Effector memory CD8-positive, alpha-beta T cell (primary cell): ENCODE results near the gene GNAS.

Experiments
- ATAC-seq: fragments of 150-1000 bp; cut with Tn5 transposase; replicated peaks from 2 replicates; pipeline ENCODE4 v1.10.0; 2021; ENCODE audit warnings: mild to moderate bottlenecking, moderate library complexity
- DNase-seq, 3 experiments: peaks; one replicate each; pipeline ENCODE4 v3.0.0; 2021
- H3K27ac Mint-ChIP-seq, 2 donors: one replicate each; pipeline ENCODE4 v1.8.0; 2022; ENCODE audit warnings: mild to moderate bottlenecking in 2 of 2, mixed read lengths in 2 of 2, moderate library complexity in 2 of 2
- H3K27me3 Mint-ChIP-seq, 2 donors: one replicate each; pipeline ENCODE4 v1.8.0; 2022; ENCODE audit warnings: mixed read lengths in 2 of 2
- H3K36me3 Mint-ChIP-seq: one replicate; pipeline ENCODE4 v1.8.0; 2022; ENCODE audit warnings: mild to moderate bottlenecking, moderate library complexity, mixed read lengths; ENCODE audit not compliant: insufficient read depth
- H3K4me1 Mint-ChIP-seq, 2 donors: one replicate each; pipeline ENCODE4 v1.8.0; 2022; ENCODE audit warnings: low read depth in 2 of 2, mixed read lengths in 2 of 2
- H3K4me3 Mint-ChIP-seq, 2 donors: one replicate each; pipeline ENCODE4 v1.8.0; 2022; ENCODE audit warnings: mild to moderate bottlenecking in 2 of 2, mixed read lengths in 2 of 2, moderate library complexity in 2 of 2
- H3K9me3 Mint-ChIP-seq, 2 donors: one replicate each; pipeline ENCODE4 v1.8.0; 2022; ENCODE audit warnings: mixed read lengths in 2 of 2

The GNAS gene

DNA sequence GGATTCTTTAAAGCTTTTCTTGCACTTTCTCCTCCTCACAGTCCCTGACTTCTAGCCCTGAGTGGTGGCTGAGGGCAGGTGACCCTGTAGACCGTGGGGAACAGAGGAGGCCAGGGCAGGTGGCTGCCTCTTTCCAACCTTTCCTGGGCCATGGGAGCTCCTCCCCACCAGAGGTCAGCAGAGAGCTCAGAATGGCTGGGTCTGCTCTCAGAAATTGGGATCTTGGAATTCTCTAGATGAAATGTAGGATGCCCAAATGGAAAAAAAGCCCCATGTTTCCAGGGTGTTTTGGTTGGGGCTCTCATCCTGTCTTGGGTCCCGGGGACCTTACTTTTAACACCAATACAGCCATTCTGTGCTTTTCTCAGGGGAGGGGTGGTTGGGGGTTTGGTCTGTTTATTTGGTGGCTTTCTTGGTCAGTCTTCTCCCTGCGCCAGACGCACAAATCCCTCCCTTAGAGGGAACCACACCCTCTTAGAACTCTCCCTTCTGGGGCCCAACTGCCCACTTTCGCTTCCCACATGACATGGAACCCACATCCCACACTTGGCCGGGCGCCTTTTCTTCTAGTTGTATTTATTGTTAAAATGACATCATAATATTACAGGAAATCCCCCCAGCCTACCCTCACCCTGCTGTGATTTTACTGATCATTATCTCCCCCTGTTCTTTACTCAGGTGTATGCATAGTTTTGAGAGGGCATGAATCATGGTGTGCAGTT is 17.9 kb downstream of the GNAS start:
- no peaks in the 10 kb centered on the region for H3K9me3 Mint-ChIP-seq
- H3K4me3 Mint-ChIP-seq = no peak overlapping the region
- H3K4me1 Mint-ChIP-seq = peaks cover 3 to 4% of the 10 kb centered on the region in 2 donors
- DNase-seq (peak; percentile 51 to 55 (median 53)), ATAC-seq (peak; percentile 73)
- H3K36me3 Mint-ChIP-seq = no peaks in the 10 kb centered on the region
- peaks cover 0 to 17% of the 10 kb centered on the region in 2 donors for H3K27me3 Mint-ChIP-seq
- no peak overlapping the region for H3K27ac Mint-ChIP-seq

DNA sequence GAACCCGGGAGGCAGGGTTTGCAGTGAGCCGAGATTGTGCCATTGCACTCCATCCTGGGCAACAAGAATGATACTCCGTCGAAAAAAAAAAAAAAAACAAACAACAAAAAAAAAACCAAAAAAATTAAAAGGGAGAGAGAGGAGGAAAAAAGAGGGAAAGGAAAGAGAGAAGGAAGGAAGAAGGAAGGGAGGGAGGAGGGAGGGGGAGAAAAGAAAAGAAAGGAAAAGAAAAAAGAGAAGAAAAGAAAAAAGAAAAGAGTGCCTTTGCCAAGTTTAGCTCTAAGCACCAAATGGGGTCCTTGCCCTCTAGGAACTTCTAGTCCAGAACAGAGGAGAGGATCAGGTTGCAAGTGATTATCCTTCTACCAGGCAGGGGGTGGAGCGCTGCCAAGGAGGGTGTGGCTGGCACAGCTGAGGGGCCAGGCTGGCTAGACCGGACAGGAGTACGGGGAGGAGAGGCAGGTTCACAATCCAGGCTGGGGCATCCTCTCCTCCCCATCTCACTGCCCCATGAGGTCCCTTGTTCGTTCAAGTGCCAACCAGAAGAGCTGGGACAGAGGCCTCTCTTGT is 19.1 kb downstream of the GNAS start:
- Mint-ChIP-seq H3K9me3 (no peaks in the 10 kb centered on the region), H3K4me1 (peaks cover 3 to 4% of the 10 kb centered on the region in 2 donors), H3K27ac (no peak overlapping the region), H3K4me3 (no peak overlapping the region), H3K27me3 (peaks cover 0 to 17% of the 10 kb centered on the region in 2 donors), H3K36me3 (no peaks in the 10 kb centered on the region)
- DNase-seq (no peak), ATAC-seq (no peak)

DNA sequence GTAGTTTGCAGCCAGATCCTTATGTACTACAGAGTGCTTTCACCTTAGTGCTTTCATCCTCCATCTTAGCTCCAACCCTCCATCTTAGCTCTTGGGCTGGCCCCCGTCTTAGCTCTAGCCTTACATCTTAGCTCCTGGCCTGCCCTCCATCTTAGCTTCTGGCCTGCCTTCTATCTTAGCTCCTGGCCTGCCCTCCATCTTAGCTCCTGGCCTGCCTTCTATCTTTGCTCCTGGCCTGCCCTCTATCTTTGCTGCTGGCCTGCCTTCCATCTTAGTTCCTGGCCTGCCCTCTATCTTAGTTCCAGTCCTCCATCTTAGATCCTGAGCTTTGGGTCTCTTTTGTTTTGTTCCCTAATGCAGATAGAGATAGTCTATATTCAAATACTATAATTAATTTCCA is 22.0 kb downstream of the GNAS start:
- Mint-ChIP-seq H3K9me3 (no peaks in the 10 kb centered on the region), H3K4me3 (no peak overlapping the region), H3K27me3 (peaks cover 0 to 10% of the 10 kb centered on the region in 2 donors), H3K4me1 (peaks cover 3 to 4% of the 10 kb centered on the region in 2 donors), H3K27ac (no peak overlapping the region), H3K36me3 (no peaks in the 10 kb centered on the region)
- ATAC-seq (no peak), DNase-seq (no peak)

DNA sequence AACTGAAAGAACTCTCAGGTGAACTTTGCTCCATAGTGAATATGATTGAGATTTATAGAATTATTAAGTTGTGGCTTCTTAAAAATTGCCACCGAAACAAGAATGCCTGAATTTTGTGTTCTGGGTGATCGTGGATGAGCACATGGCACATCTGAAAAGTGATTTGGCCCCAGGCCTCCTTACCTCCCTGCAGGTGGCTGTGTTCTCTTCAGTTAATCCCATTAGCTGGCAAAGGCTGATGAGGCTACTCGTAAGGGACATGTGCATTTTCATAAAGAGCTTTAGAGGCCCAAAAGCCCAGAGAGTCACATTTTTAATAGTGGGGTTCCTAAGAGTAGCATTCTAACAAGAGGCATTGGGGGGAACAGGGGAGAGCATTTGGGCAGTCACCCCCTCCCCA is 22.6 kb downstream of the GNAS start:
- H3K4me1 Mint-ChIP-seq = peaks cover 2 to 3% of the 10 kb centered on the region in 2 donors
- peaks cover 0 to 10% of the 10 kb centered on the region in 2 donors for H3K27me3 Mint-ChIP-seq
- DNase-seq = no peak
- H3K9me3 Mint-ChIP-seq = no peaks in the 10 kb centered on the region
- H3K27ac Mint-ChIP-seq = no peak overlapping the region
- ATAC-seq = no peak
- H3K36me3 Mint-ChIP-seq = no peaks in the 10 kb centered on the region
- H3K4me3 Mint-ChIP-seq = no peak overlapping the region

DNA sequence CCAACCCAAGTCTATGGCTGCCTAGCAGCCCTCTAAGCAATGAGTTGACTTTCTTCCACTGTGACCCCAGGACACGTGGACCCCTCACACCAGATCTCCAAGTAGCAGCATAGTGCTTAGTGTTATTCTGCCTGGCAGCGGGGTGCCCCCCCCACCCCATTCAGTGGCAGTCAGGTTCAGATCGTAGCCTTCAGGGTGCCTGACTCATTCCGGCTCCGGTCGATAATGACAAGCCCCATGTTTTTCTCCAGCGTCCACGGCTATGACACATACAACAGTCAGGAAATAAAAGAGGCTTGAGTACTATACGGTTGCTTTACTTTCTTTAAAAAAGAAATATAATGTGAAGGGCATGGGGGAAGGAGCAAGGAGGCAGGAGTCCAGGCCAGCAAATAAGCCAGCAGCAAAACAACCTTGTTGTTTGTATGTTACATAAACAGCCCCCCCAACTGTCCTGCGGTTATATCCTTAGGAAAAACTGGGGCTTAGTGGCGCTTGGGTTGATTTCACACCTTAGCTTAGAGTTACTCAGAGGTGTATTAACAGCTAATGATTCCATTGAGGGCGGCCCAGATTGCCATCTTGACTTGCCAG is 23.1 kb downstream of the GNAS start:
- ATAC-seq (no peak), DNase-seq (no peak)
- H3K4me3 Mint-ChIP-seq = no peak overlapping the region
- no peaks in the 10 kb centered on the region for H3K9me3 Mint-ChIP-seq
- no peaks in the 10 kb centered on the region for H3K36me3 Mint-ChIP-seq
- H3K4me1 Mint-ChIP-seq = peaks cover 0 to under 1% of the 10 kb centered on the region in 2 donors
- H3K27me3 Mint-ChIP-seq = peaks cover 0 to 5% of the 10 kb centered on the region in 2 donors
- no peak overlapping the region for H3K27ac Mint-ChIP-seq

DNA sequence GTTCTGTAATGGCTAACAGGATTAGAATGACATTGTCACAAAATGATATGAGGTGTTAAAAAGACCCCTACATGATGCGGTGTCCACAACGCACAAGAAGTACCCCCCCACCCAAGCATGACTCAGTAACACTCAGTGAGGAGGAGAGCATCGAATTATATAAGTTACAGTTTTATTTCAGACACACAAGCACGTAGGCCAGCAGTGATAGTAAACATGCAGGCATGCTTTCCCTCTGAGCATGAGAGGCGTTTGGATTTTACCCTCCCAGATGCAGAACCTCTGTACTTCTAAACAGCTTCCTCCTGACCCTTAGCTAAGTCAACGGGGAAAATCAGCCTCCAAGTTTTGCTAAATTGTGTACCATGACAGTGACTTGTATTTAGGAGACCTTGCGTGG is 23.9 kb downstream of the GNAS start:
- no peak overlapping the region for H3K27ac Mint-ChIP-seq
- no peaks in the 10 kb centered on the region for H3K4me1 Mint-ChIP-seq
- no peak for DNase-seq
- no peaks in the 10 kb centered on the region for H3K36me3 Mint-ChIP-seq
- no peaks in the 10 kb centered on the region for H3K9me3 Mint-ChIP-seq
- no peak for ATAC-seq
- H3K4me3 Mint-ChIP-seq = no peak overlapping the region
- H3K27me3 Mint-ChIP-seq = no peaks in the 10 kb centered on the region

DNA sequence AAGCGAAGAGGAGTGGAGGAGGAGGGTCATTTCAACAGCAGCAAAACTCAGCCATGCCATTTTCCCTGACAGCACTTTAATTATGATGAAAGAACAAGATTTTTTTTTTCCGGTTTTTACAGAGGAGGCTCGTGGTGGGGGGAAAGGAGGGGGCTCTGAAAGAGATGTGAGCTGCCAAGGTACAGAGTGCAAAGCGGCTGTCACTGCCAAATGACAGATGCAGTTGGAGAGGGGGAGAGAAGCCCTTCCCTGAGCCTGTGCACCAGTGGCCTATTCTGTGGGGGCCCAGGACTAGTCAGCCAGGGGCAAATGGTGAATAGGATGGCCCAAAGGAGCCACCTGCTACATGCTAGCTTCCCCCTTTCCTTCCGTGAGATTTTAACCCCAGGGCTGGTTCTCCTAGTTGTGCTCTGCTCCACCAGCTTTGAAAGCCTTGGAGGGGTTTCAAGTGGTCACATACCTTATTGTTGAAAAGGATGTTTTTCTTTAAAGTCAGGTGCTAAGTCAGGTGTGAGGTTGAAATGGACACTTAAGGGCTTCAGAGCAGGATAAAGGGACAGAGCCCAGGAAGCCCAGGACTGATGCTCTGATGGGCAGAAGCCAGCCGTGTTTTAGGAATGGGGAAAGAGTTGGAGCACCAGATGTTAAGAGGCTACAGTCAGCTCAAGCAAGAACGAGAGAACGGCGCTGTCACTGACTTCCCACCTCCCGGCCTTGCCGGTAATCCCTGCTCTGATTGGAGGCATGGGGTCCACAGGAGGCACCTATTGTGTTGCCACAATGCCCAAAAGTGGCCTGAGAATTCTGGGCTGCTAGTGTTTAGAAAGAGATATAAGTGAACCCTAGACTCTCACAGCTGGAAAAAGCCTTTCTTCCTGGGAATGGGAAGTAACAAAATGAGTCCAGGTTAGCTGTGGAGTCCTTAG is 24.8 kb downstream of the GNAS start:
- Mint-ChIP-seq H3K4me3 (no peak overlapping the region), H3K36me3 (no peaks in the 10 kb centered on the region), H3K27me3 (no peaks in the 10 kb centered on the region), H3K4me1 (no peaks in the 10 kb centered on the region), H3K9me3 (no peaks in the 10 kb centered on the region), H3K27ac (no peak overlapping the region)
- ATAC-seq (no peak), DNase-seq (no peak)

DNA sequence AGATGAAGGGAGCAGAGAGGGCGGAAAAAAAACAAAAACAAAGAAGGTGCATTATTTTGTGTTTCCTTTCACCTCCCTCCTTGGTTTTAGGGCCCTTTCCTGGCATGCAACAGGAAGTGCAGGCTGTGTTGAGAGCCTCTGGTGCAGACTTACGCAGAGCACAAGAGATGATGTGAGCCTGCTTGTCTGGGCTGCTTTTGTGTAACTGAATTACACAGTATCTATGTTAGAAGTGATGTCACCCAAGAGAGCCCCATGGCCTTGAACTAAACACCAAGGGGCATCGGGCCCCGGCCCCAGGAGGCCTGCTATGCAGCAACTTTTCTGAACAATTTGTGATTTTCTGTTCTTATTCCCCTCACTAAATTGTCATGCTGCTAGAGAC is 25.5 kb downstream of the GNAS start:
- H3K9me3 Mint-ChIP-seq = no peaks in the 10 kb centered on the region
- no peak overlapping the region for H3K27ac Mint-ChIP-seq
- H3K4me3 Mint-ChIP-seq = no peak overlapping the region
- no peaks in the 10 kb centered on the region for H3K4me1 Mint-ChIP-seq
- no peak for DNase-seq
- no peaks in the 10 kb centered on the region for H3K36me3 Mint-ChIP-seq
- ATAC-seq = peak; percentile 26
- H3K27me3 Mint-ChIP-seq = peaks cover 4 to 5% of the 10 kb centered on the region in 2 donors

DNA sequence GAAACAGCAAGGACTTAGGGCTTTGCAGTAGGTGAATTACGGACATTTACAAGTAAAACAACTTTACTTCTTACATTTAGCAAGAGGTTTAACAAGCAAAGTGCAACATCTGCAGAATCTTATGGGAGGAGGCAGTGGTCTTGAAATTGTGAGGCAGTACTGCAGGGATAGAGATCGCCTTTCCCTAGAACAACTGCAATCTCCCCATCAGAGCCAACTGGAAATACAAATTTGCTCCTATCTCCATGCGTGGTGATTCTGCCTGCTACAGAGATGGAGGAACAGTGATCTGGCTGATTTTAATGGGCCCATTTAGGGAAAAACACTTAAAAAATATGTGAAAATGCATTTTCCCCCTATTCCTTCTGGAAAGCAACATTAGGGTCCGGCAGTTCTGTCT is 25.9 kb downstream of the GNAS start:
- Mint-ChIP-seq H3K36me3 (no peaks in the 10 kb centered on the region), H3K4me3 (no peak overlapping the region), H3K9me3 (no peaks in the 10 kb centered on the region), H3K27ac (no peak overlapping the region), H3K4me1 (no peaks in the 10 kb centered on the region), H3K27me3 (peaks cover 6 to 8% of the 10 kb centered on the region in 2 donors)
- no peak for ATAC-seq
- no peak for DNase-seq

DNA sequence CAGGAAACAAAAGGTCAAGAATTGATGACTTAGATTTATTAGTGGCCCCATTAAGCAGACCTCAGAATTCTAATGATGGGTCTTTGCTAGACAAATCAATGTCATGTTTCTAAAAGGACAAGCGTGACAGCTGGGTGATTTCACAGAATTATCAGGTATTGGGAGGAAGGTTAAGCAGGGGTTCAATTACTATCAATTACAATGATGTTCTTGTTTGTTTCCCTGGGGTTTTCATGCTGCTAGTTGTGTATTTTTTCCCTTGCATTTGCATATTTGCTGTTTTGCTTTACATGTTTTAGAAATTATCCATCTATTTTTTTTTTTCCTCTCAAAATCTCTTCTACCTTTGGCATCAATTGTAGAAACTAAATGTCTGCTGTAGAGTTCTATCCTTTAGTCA is 27.9 kb downstream of the GNAS start:
- DNase-seq (no peak), ATAC-seq (no peak)
- Mint-ChIP-seq H3K9me3 (no peaks in the 10 kb centered on the region), H3K27ac (no peak overlapping the region), H3K36me3 (no peaks in the 10 kb centered on the region), H3K4me3 (no peak overlapping the region), H3K4me1 (no peaks in the 10 kb centered on the region), H3K27me3 (peaks cover 6 to 8% of the 10 kb centered on the region in 2 donors)

DNA sequence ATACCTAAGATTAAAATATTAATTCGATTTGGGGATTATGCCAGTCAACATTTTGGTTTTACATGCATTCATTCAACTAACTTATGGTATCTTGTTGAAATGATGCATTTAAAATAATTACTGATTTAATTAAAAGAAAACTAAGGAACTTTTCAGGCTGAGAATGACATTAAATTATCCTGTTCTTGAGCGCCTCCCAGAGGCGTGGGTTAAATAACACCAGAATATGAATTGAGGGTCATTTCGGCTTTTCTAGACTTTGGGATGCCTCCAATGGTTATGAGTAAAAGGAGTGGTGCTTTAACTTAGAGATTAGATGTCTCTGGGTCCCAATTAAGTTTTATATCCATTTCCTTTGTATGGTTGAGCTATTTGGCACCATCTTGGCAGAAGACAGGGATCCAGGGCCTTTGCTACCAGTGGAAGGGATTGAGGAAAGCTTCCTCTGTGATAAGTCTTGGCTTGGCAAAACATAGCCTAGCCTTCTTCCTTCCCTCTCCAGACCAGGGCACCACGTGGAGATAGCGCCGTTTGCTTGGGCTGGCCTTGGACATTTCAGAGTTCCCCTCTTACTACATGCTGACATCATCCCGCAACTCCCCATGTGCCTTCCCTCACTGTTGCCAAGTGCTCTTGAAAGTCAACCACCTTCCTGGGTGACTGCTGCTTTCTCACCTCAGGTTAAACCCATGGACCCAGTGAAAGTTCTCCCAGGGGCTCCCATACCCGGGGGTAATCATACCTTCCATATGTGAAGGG is 28.7 kb downstream of the GNAS start:
- H3K4me1 Mint-ChIP-seq = no peaks in the 10 kb centered on the region
- no peak for DNase-seq
- H3K4me3 Mint-ChIP-seq = no peak overlapping the region
- ATAC-seq = no peak
- no peak overlapping the region for H3K27ac Mint-ChIP-seq
- H3K36me3 Mint-ChIP-seq = no peaks in the 10 kb centered on the region
- no peaks in the 10 kb centered on the region for H3K9me3 Mint-ChIP-seq
- peaks cover 6 to 8% of the 10 kb centered on the region in 2 donors for H3K27me3 Mint-ChIP-seq

DNA sequence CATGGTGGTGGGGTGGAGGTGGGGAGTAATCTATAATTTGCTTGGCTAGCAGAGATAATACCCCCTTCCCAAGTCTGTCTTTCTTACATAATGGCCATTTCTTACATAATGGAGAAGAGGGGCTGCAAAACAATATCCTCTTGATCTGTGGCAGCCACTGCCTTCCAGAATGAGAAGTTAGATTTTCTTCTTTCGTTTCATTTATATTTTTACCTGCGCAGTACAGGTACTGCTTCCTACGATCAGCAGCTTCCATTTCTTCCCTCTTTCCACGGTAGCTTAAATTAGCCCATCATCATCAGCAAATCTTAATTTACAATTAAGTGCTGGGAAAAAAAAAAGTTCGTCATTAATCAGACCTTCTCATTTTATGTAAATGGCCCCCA is 30.2 kb downstream of the GNAS start:
- Mint-ChIP-seq H3K27ac (no peak overlapping the region), H3K27me3 (peaks cover 6 to 8% of the 10 kb centered on the region in 2 donors)
- ATAC-seq = no peak

DNA sequence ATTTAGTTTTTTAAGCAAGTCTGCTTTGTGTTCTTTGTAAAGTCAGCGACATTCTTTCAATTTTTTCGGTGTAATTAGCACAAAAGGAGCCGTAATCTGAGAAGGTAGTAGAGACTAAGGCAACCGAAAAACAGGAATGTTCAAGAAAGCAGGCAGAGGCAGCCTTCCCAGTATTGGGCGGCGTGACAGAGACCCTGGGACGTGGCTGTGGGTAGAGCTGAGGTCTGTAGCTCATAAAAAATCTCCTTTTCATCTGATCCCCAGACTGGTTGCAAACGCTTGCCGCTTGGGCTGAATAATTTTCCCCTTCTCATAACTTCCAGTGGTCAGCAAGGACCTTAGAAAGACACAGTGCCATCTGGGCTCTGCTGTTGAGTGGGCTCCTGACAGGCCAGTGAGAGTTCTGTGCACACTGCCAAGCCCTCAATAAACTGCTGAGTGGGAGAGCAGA is 30.8 kb downstream of the GNAS start:
- Mint-ChIP-seq H3K27ac (no peak overlapping the region), H3K4me3 (no peak overlapping the region), H3K27me3 (peaks cover 6 to 8% of the 10 kb centered on the region in 2 donors), H3K9me3 (no peaks in the 10 kb centered on the region), H3K36me3 (peaks cover 3% of the 10 kb centered on the region), H3K4me1 (no peaks in the 10 kb centered on the region)
- no peak for DNase-seq
- ATAC-seq = no peak

More for the DNA sequence above, 30.2 kb downstream of the GNAS start:
- DNase-seq = no peak
- Mint-ChIP-seq H3K9me3 (no peaks in the 10 kb centered on the region), H3K36me3 (no peaks in the 10 kb centered on the region), H3K4me3 (no peak overlapping the region), H3K4me1 (no peaks in the 10 kb centered on the region)
